Sciatic nerve (tissue), 2 donors: Measurements from ENCODE around the gene EPHB3. TPM values are rescaled to one million over a fixed set of nuclear protein-coding genes. Genes with fewer than 3 reads are reported as not detected.

Experiments
- ATAC-seq: fragments of 200-7000 bp; cut with Tn5 transposase; one replicate; pipeline ENCODE4 v1.9.1; 2020; ENCODE audit warnings: mild to moderate bottlenecking, moderate library complexity
- DNase-seq: peaks from one replicate; pipeline ENCODE4 v3.0.0-alpha.2; 2020; ENCODE audit warnings: low spot score
- intact Hi-C: fragments of 100-400 bp; cut with DNase I; formaldehyde crosslinking; loops from one replicate; pipeline ENCODE4 v1.14.2; 2022
- total RNA-seq: library from RNA; stranded (reverse); fragmentation: NEBNext Ultra II Directional; extraction: Animal tissue kit (Norgen Biotek cat#: 25700); gene quantifications from one replicate; pipeline ENCODE4 v1.2.1, GENCODE V29; 2021
- donor health status: DM: no; HTN: no; CAD: no.
- donor health status: DM: no; HTN: no; CAD: no.

EPHB3 gene
- total RNA-seq, 1 donor from 2014 or later: 15.2 TPM

- DNase-seq (peak; percentile 69), ATAC-seq (peak; percentile 61)
- intact Hi-C loops: no loop called here
Measured at GRCh38 chr3:184592371-184593219, 31.0 kb downstream of the EPHB3 start.

GRCh38 chr3:184593220-184593927 is 31.8 kb downstream of the EPHB3 start:
- intact Hi-C loops: no loop called here
- peak; percentile 79 for ATAC-seq
- DNase-seq: no peak

GRCh38 chr3:184593928-184594303 is 32.3 kb downstream of the EPHB3 start:
- ATAC-seq (no peak), DNase-seq (no peak)
- intact Hi-C loops: no loop called here

DNA sequence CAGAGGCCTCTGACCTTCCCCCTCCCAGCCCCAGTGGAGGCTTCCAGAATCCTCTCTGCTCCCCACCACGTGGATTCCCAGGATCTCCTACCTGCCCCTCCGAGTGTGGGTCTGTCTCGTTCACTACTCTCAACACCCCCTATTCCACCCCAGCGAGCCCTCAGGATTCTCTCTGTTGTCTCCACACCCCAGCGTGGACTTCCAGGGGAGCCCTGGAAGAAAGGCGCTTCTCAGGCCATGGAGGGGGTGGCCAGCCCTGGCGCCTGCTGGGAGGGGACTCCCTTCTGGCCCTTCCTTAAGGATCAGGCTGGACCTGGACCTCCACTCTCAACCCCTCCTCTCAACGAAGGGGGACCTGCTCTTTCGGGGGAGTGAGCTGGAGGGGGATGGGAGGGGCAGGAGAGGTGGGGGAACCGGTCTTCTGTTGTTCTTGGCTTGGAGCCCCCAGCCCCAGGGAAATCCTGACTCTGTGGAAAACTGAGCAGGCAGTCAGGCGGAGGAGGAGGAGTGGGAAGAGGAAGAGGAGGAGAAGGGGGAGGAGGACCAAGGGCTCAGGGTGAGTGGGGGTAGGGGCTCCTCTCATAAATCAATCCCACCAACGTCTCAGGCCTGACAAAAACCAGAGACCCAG is 32.9 kb downstream of the EPHB3 start:
- intact Hi-C loops: no loop called here
- DNase-seq (no peak), ATAC-seq (no peak)

GRCh38 chr3:184595726-184596125 is 34.1 kb downstream of the EPHB3 start:
- DNase-seq: no peak
- intact Hi-C loops: no loop called here
- no peak for ATAC-seq

DNA sequence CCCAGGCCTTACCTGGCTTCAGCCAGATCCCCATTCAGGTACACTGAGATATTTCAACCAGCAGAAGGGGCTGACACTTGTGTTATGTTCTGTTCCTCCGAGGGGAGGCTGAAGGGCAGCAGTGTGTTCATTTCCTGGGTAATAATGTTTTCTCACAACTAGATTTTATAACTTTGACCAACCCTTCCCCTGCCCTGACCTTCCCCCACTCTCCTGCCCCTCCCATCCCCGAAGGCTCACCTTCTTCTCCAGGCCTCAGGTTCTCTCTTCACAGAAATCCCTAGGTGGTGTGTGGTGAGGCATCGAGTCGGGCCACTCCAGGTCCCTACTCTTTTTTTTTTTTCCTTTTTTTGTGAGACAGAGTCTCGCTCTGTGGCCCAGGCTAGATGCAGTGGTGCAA is 34.6 kb downstream of the EPHB3 start:
- DNase-seq: no peak
- no peak for ATAC-seq
- intact Hi-C loops: no loop called here

DNA sequence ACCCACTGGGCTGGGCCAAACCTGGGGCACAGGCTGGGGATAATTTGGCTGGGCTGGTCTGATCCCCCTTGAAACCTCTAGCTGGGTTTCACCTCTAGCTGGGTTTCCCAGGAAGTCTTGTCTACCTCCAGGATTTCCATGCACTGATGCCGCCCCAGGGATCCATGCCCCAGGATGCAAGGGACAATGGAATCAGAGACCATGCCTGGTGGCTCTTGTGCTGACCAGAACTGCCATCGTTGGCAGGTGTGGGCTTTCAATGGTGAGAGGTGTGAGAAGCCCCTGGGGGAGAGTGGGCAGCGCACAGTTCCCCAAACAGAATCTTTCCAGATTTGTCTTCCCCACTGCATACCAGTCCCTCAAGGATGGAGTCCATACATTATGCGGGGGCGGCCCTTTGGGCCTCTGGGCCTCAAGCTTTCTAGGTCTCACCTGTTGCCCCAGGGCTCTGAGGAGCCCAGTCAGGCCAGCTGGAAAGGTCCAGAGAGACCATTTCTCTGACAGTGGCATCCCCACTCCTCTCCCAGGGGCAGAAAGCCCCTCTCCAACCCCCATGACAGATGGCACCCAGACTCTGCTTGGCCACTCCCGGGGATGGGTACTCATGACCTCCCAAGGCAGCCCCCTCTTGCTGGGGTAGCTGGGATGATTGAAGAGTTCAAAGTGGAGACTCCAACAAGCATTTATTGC is 35.4 kb downstream of the EPHB3 start:
- intact Hi-C loops: no loop called here
- DNase-seq (no peak), ATAC-seq (no peak)

- DNase-seq: peak; percentile 87
- peak; percentile 42 for ATAC-seq
- intact Hi-C loops: no loop called here
Measured at GRCh38 chr3:184597829-184598573, 36.4 kb downstream of the EPHB3 start.

GRCh38 chr3:184598574-184598927 is 37.0 kb downstream of the EPHB3 start:
- DNase-seq (no peak), ATAC-seq (no peak)
- intact Hi-C loops: no loop called here

GRCh38 chr3:184599143-184599542 is 37.6 kb downstream of the EPHB3 start:
- ATAC-seq (no peak), DNase-seq (no peak)
- intact Hi-C loops: no loop called here

DNA sequence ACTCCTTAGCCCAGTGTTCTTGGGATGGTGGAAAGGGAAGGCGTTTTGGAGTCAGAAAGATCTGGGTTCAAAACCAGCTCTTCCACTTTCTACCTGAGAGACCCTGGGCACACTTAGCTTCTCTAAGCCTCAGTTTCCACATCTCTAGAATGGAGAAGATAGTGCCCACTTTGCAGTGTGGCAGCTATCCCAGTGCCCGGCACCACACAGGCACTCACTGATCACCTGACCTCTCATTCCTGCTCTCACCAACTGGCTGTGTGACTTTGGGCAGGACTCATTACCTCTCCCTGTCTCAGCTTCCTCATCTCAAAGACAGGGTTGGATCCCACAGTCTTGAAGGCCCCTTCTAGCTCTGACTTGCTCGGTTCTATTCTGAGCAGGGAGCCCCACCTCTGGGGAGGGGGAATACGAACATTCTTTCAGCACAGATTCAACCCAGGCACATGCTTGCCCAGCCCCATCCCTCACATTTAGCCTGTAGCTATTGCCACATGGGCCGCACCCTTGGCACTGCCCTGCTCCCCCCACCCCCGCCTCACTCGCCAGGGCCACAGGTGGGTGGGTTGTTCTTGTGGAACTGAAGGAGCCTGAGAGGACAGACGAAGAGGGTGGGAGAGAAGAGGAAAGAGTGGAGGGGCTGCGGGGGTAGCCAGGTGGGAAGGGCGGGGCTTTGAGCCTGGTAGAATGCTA is 39.2 kb downstream of the EPHB3 start:
- intact Hi-C loops: no loop called here
- peak; percentile 19 for DNase-seq
- no peak for ATAC-seq

- intact Hi-C loops: no loop called here
- ATAC-seq (peak; percentile 47), DNase-seq (peak; percentile 75)
Measured at GRCh38 chr3:184601576-184602371, 40.2 kb downstream of the EPHB3 start.

DNA sequence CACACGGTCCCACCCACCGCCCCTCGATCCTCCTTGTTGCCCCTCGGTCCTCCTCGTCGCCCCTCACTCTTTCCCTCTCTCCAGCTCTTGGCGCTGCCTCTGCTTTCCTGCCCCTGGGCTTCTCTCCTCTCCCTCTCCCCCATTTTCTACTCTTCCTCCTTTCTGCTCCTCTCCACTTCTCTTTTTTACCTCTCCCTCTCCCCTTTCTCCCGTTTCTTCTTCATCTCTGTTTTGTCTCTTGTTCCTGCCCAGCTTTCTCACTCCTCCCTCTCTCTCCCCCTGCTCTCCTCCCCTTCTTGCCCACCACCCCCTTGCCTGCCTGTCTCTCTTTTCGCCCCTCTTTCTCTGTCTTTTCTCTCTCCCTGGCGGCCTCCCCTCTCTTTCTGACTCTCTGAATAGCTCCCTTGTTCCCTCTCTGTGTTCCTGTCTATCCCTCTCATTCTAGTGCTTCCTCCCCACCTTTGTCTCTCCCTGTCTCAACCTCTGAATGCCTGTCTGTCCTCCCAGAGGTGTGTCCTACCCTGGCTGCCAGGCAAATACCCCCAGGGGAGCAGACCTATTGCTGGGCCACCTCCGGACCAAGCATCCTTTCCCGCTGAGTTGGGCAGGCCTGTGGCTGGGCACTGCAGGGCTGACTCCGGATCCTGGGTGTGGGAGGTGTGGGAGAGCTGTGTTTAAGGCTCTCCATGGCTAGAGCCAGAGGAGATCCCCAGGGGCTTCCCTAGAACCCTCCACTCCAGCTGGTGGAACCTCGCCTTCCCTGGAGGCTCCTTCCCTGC is 41.0 kb downstream of the EPHB3 start:
- peak; percentile 72 for DNase-seq
- intact Hi-C loops: no loop called here
- ATAC-seq: peak; percentile 66

DNA sequence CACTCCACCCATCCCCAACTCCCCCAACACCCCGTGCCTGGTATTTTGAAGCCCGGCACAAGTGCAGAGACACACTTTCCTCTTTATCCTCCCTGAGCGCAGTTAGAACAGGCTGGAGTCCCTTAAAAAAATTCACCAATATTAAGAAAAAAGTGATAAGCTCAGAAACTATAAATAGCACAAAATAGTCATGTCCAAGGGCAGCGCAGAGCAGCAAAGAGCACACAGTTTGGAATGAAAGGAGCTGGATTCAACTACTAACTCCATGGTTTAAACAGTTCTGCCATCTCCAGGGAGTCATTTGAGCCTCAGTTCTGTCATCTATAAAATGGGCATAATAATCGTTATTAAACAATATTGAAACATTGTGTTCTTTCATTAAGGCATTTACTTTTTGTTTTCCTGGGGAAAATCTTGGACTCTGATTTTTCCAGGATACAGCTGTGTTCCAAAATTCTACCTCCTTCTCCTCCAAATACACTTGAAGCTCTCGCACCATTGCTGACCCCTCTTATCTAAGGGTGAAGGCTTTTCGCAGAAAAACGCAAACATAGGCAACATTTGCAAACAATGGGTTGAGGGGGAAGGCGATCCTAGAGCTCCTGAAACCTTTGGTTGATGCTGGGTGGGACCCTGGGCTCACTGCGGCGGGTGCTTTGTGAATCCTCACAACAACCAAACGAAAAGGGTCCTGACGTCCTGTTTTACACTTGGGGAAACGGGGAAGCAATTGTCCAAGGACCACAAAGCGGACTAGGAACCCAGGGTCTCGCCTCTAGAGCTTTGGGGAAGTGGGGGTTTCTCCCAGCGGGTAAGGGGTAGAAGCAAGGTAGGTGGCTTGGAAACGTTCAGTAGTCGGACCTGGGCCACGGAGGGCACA is 41.8 kb downstream of the EPHB3 start:
- DNase-seq (no peak), ATAC-seq (peak; percentile 66)
- intact Hi-C loops: no loop called here

DNA sequence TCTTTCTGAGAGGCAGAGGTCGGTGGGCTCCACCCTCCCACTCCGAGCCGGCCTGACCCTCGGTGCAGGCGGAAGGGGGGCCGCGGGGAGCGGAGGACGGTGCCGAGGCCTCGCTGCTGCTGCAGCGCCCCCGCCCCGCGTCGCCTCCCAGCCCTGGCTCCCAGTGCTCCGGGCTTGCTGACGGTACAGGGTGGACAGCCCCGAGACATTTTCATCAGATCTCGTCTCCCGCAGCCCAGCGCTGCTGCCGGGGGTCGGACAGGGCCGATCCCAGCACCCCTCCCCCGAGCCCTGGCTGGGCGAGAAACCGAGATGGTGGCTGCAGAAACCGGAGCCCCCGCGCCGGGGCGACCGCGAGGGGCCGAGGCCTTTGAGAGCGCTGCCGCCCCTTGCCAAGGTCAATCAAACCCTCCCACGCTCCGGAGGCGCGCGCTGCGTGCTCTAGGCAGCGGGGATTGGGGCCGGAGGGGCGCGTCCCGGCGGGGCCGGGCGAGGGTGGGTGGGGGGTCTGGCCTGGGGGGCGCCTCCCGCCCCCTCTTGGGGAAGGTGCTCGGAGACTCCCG is 42.5 kb downstream of the EPHB3 start:
- DNase-seq (no peak), ATAC-seq (peak; percentile 23)
- intact Hi-C loops: no loop called here
